ENCODE data around the gene NUP153. TPM values are rescaled to one million over a fixed set of nuclear protein-coding genes. Genes with fewer than 3 reads are reported as not detected.

The NUP153 gene
- total RNA-seq, 4 donors from 2014 or later, result 35.5 to 42.2 (median 40.5) TPM

GRCh38 chr6:17666646-17667045 lies 40.1 kb downstream of the NUP153 start:
- intact Hi-C loops (cut with DNase I; ENCODE audit: low total_unique reads), result no loop called here
- no peak for DNase-seq (ENCODE audit: low spot score in 2 of 2)
- TF ChIP-seq POLR2A (IDR thresholded peaks at IDR 0.05), result no peak
- no peak for TF ChIP-seq CTCF (IDR thresholded peaks at IDR 0.05)
- WGBS, 2 donors, result 84 to 85% methylated on average over 1 of the region's 1 CpG
- no peak overlapping the region for H3K4me3 ChIP-seq (ENCODE audit: low read depth, poor library complexity, severe bottlenecking)

- intact Hi-C loops (cut with DNase I; ENCODE audit: low total_unique reads), result no loop called here
- DNase-seq (ENCODE audit: low spot score in 2 of 2), result no peak
- TF ChIP-seq POLR2A (IDR thresholded peaks at IDR 0.05) (no peak), CTCF (IDR thresholded peaks at IDR 0.05) (no peak)
- 79 to 91% methylated on average over 1 of the region's 1 CpG for WGBS, 2 donors
- H3K4me3 ChIP-seq (ENCODE audit: low read depth, poor library complexity, severe bottlenecking), result no peak overlapping the region
Measured at GRCh38 chr6:17665132-17665531, 41.6 kb downstream of the NUP153 start.

GRCh38 chr6:17663226-17663625 lies 43.5 kb downstream of the NUP153 start:
- no peak overlapping the region for H3K4me3 ChIP-seq (ENCODE audit: low read depth, poor library complexity, severe bottlenecking)
- TF ChIP-seq POLR2A (IDR thresholded peaks at IDR 0.05) (no peak), CTCF (IDR thresholded peaks at IDR 0.05) (no peak)

GRCh38 chr6:17662585-17662984 lies 44.1 kb downstream of the NUP153 start:
- WGBS, 2 donors, result 69 to 76% methylated on average over 2 of the region's 2 CpGs
- intact Hi-C loops (cut with DNase I; ENCODE audit: low total_unique reads), result no loop called here
- no peak for DNase-seq (ENCODE audit: low spot score in 2 of 2)
- H3K4me3 ChIP-seq (ENCODE audit: low read depth, poor library complexity, severe bottlenecking), result no peak overlapping the region
- no peak for TF ChIP-seq POLR2A (IDR thresholded peaks at IDR 0.05)
- TF ChIP-seq CTCF (IDR thresholded peaks at IDR 0.05), result no peak

More at GRCh38 chr6:17663226-17663625, 43.5 kb downstream of the NUP153 start:
- no peak for DNase-seq (ENCODE audit: low spot score in 2 of 2)
- 91 to 93% methylated on average over 4 of the region's 4 CpGs for WGBS, 2 donors
- intact Hi-C loops (cut with DNase I; ENCODE audit: low total_unique reads), result no loop called here

GRCh38 chr6:17656644-17657043 lies 50.1 kb downstream of the NUP153 start:
- no peak for DNase-seq (ENCODE audit: low spot score in 2 of 2)
- 59 to 91% methylated on average over 2 to 3 of the region's 3 CpGs for WGBS, 2 donors
- intact Hi-C loops (cut with DNase I; ENCODE audit: low total_unique reads), result no loop called here
- TF ChIP-seq POLR2A (IDR thresholded peaks at IDR 0.05) (no peak), CTCF (IDR thresholded peaks at IDR 0.05) (no peak)
- H3K4me3 ChIP-seq (ENCODE audit: low read depth, poor library complexity, severe bottlenecking), result no peak overlapping the region

DNA sequence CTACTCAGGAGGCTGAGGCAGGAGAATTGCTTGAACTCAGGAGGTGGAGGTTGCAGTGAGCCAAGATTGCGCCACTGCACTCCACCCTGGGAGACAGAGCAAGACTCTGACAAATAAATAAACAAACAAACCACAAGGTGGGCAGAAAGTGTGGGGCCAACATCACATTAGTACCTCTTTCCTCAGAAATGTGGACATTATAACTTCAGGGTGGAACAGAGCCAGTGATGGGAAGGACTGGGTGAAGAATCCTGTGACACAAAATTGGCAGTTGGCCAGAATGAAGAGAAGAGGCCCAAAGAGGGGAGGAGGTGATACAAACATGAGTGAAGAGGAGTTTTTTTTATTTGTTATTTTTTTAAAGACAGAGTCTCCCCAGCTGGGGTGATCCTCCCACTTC lies 50.6 kb downstream of the NUP153 start:
- no peak overlapping the region for H3K4me3 ChIP-seq (ENCODE audit: low read depth, poor library complexity, severe bottlenecking)
- intact Hi-C loops (cut with DNase I; ENCODE audit: low total_unique reads), result no loop called here
- DNase-seq (ENCODE audit: low spot score in 2 of 2), result no peak
- no peak for TF ChIP-seq CTCF (IDR thresholded peaks at IDR 0.05)
- TF ChIP-seq POLR2A (IDR thresholded peaks at IDR 0.05), result no peak
- 100% methylated on average over 1 of the region's 1 CpG for WGBS, 2 donors

Data from lower leg skin (tissue), 4 donors.